HepG2 (cell line): ENCODE data around the gene EPHA4. TPM values are rescaled to one million over a fixed set of nuclear protein-coding genes. Genes with fewer than 3 reads are reported as not detected.

Source experiments
- ATAC-seq: fragments of 200-7000 bp; cut with Tn5 transposase; 3 replicates; pipeline ENCODE4 v1.9.1; 2020; ENCODE audit warnings: mild to moderate bottlenecking, moderate library complexity
- Bru-seq: library from RNA; stranded (reverse); fragments of 400-500 nt; gene quantifications from one replicate; lab custom pipeline; 2021; lab: Mats Ljungman, UMichigan
- BruChase-seq, 2 experiments: library from RNA; stranded (reverse); fragments of 400-500 nt; gene quantifications; one replicate each; lab custom pipeline; 2021; lab: Mats Ljungman, UMichigan
- BruUV-seq: library from RNA; stranded (reverse); fragments of 400-500 nt; replicated peaks from 2 replicates; lab custom pipeline; 2021; lab: Mats Ljungman, UMichigan
- CTCF ChIA-PET: fragments of 300-600 bp; formaldehyde crosslinking; extraction: SDS; loops from one replicate; lab custom pipeline; 2021; ENCODE audit warnings: low total read pairs, inconsistent platforms, low intra/inter-chr PET ratio; lab: Yijun Ruan, JAX
- POLR2A ChIA-PET: fragments of 350-600 bp; sonication (Branson Sonifier 250); formaldehyde crosslinking; loops from one replicate; lab custom pipeline; 2020; ENCODE audit warnings: antibody characterized with exemption, inconsistent platforms; lab: Yijun Ruan, JAX
- DNase-seq: peaks from one replicate; pipeline ENCODE4 v3.0.0-alpha.2; 2015; ENCODE audit warnings: low spot score
- FAIRE-seq: peaks from 3 replicates; lab custom pipeline; 2011; peaks lifted over from hg19 to GRCh38; lab: Jason Lieb, UNC
- H2AFZ ChIP-seq: one replicate; pipeline ENCODE4 v1.6.1; 2011; ENCODE audit warnings: low read length, inconsistent platforms
- H3K27ac ChIP-seq: fragments of 300-600 bp; 3 replicates; pipeline ENCODE4 v1.8.0; 2011; ENCODE audit warnings: mixed run types, mild to moderate bottlenecking, mixed read lengths, low read length, inconsistent platforms; ENCODE audit not compliant: insufficient read depth; ENCODE audit errors: extremely low read length
- H3K27me3 ChIP-seq, 2 experiments: fragments of 200-600 bp in 1 of 2; 2 replicates in 1 of 2; 3 replicates in 1 of 2; pipeline versions ENCODE4 v1.6.0 to v1.8.0; 2011; ENCODE audit warnings: low read length in 2 of 2, mild to moderate bottlenecking in 2 of 2, moderate library complexity in 2 of 2, inconsistent platforms in 1 of 2; ENCODE audit not compliant: insufficient read depth in 2 of 2, control insufficient read depth in 1 of 2
- H3K36me3 ChIP-seq, 2 experiments: fragments of 200-600 bp in 1 of 2; replicated peaks in 1 of 2; 2 replicates in 1 of 2; 3 replicates in 1 of 2; pipeline versions ENCODE4 v1.5.1 to v1.8.0; 2011; ENCODE audit warnings: low read length in 2 of 2, inconsistent platforms in 1 of 2; ENCODE audit not compliant: insufficient read depth in 2 of 2, control insufficient read depth in 1 of 2
- H3K4me1 ChIP-seq: 2 replicates; pipeline ENCODE4 v1.5.1; 2012; ENCODE audit warnings: low read length, inconsistent platforms; ENCODE audit not compliant: insufficient read depth
- H3K4me2 ChIP-seq: 2 replicates; pipeline ENCODE4 v1.6.0; 2011; ENCODE audit warnings: low read depth, low read length, inconsistent platforms
- H3K4me3 ChIP-seq, 3 experiments: fragments of 200-600 bp in 1 of 3; sonication (generic), shearing (Covaris generic) in 1 of 3; replicated peaks in 1 of 3; 2 replicates each; pipeline ENCODE4 v1.5.1; 2011 to 2016; ENCODE audit warnings: low read length in 3 of 3, inconsistent platforms in 2 of 3, low read depth in 2 of 3, mild to moderate bottlenecking in 2 of 3, control low read depth in 1 of 3, mixed read lengths in 1 of 3; ENCODE audit not compliant: insufficient read depth in 1 of 3
- H3K79me2 ChIP-seq: one replicate; pipeline ENCODE4 v1.6.1; 2011; ENCODE audit warnings: low read length, inconsistent platforms; ENCODE audit not compliant: insufficient read depth
- H3K9ac ChIP-seq: 2 replicates; pipeline ENCODE4 v1.6.0; 2011; ENCODE audit warnings: mild to moderate bottlenecking, low read depth, low read length, inconsistent platforms; ENCODE audit not compliant: insufficient read depth
- H3K9me3 ChIP-seq: 2 replicates; pipeline ENCODE4 v1.5.1; 2012; ENCODE audit warnings: mild to moderate bottlenecking, low read length
- H4K20me1 ChIP-seq: 2 replicates; pipeline ENCODE4 v1.6.0; 2011; ENCODE audit warnings: inconsistent platforms, mild to moderate bottlenecking, low read length, moderate library complexity; ENCODE audit not compliant: insufficient read depth
- HNF1B ChIP-seq: sonication (generic); formaldehyde crosslinking; IDR thresholded peaks from 2 replicates; pipeline ENCODE4 v1.5.1; 2020; ENCODE audit warnings: mild to moderate bottlenecking, moderate library complexity, missing genetic modification reagents
- ZNF660 ChIP-seq: sonication (generic); formaldehyde crosslinking; IDR thresholded peaks from 2 replicates; pipeline ENCODE4 v1.5.1; 2020; ENCODE audit warnings: mild to moderate bottlenecking, low read depth, missing genetic modification reagents, borderline replicate concordance
- WGBS: methylation state at CpG from one replicate; pipeline ENCODE4 v1.1.6; 2017; ENCODE audit warnings: low lambda C conversion rate; 5-methylcytosine and 5-hydroxymethylcytosine counted together
- in situ Hi-C: cut with HindIII; loops from 2 replicates; pipeline ENCODE4 v1.10.0; 2017; ENCODE audit warnings: low pct_unique_long_range_greater_than_20kb; ENCODE audit not compliant: extremely low pct_ligation_motif_present
- intact Hi-C: fragments of 100-400 bp; cut with micrococcal nuclease; formaldehyde crosslinking; loops from one replicate; pipeline ENCODE4 v1.10.0; 2022; ENCODE audit not compliant: unreplicated experiment
- long read RNA-seq, 2 experiments: library from RNA in 1 of 2; library from polyadenylated mRNA in 1 of 2; stranded (forward) in 1 of 2; unstranded in 1 of 2; transcript quantifications; one replicate each; pipeline ENCODE4 v2.0.0, GENCODE V29; 2019 to 2022
- polyA minus RNA-seq, 3 experiments: library from RNA; depleted of rRNA, polyadenylated mRNA; stranded (reverse); fragments of >200 nt; gene quantifications; 2 replicates each; pipeline ENCODE4 v1.2.3, GENCODE V29; 2011; ENCODE audit warnings: low replicate concordance in 1 of 3
- polyA plus RNA-seq, 8 experiments: library from polyadenylated mRNA; depleted of rRNA in 3 of 8; stranded (reverse) in 7 of 8; unstranded in 1 of 8; fragments of >200 nt; fragmentation: Illumina TruSeq in 4 of 8; extraction: Trizol in 4 of 8; gene quantifications; 2 replicates each; pipeline versions ENCODE4 v1.2.1 to v1.2.3, GENCODE V29; 2011 to 2016; ENCODE audit warnings: low read depth in 4 of 8, missing spikeins in 1 of 8, mixed read lengths in 1 of 8; ENCODE audit not compliant: insufficient read depth in 1 of 8
- total RNA-seq, 5 experiments: library from RNA; depleted of rRNA; stranded (reverse); fragments of >200 nt; fragmentation: Illumina TruSeq; extraction: Trizol; gene quantifications; 2 replicates each; pipeline ENCODE4 v1.2.3, GENCODE V29; 2016; ENCODE audit warnings: low read depth in 1 of 5

Gene EPHA4
- total RNA-seq (2016; rRNA removed; fragmentation: Illumina TruSeq; extraction: Trizol): not detected in 2 replicates
- total RNA-seq (2016; cell fraction: cytosol; rRNA removed; fragmentation: Illumina TruSeq; extraction: Trizol; ENCODE audit: low read depth): not detected in 2 replicates
- not detected in 2 replicates for total RNA-seq (2016; cell fraction: insoluble cytoplasmic fraction; rRNA removed; fragmentation: Illumina TruSeq; extraction: Trizol)
- not detected in 2 replicates for total RNA-seq (2016; cell fraction: membrane; rRNA removed; fragmentation: Illumina TruSeq; extraction: Trizol)
- not detected in 2 replicates for total RNA-seq (2016; cell fraction: nucleus; rRNA removed; fragmentation: Illumina TruSeq; extraction: Trizol)
- polyA plus RNA-seq (2011; rRNA removed): not detected in 2 replicates
- polyA plus RNA-seq (2011; cell fraction: cytosol; rRNA removed): not detected in 2 replicates
- polyA plus RNA-seq (2011; cell fraction: nucleus; rRNA removed): not detected in 2 replicates
- polyA plus RNA-seq (2012): not detected in 2 replicates
- not detected in 2 replicates for polyA plus RNA-seq (2016; cell fraction: cytosol; fragmentation: Illumina TruSeq; extraction: Trizol; ENCODE audit: low read depth)
- polyA plus RNA-seq (2016; cell fraction: insoluble cytoplasmic fraction; fragmentation: Illumina TruSeq; extraction: Trizol; ENCODE audit: low read depth): not detected in 2 replicates
- not detected in 2 replicates for polyA plus RNA-seq (2016; cell fraction: membrane; fragmentation: Illumina TruSeq; extraction: Trizol; ENCODE audit: low read depth)
- not detected in 2 replicates for polyA plus RNA-seq (2016; cell fraction: nucleus; fragmentation: Illumina TruSeq; extraction: Trizol; ENCODE audit: insufficient read depth, low read depth)
- polyA minus RNA-seq (2011; rRNA and poly(A)+ RNA removed; ENCODE audit: low replicate concordance): not detected in 2 replicates
- polyA minus RNA-seq (2011; cell fraction: cytosol; rRNA and poly(A)+ RNA removed): not detected in 2 replicates
- not detected in 2 replicates for polyA minus RNA-seq (2011; cell fraction: nucleus; rRNA and poly(A)+ RNA removed)
- percentile 2 among the genes with signal in this experiment for Bru-seq, nascent RNA
- percentile 2 among the genes with signal in this experiment for BruChase-seq, experiment 1, labeled RNA remaining after a 6-hour chase
- BruChase-seq, experiment 2, labeled RNA remaining after a 2-hour chase: percentile 5 among the genes with signal in this experiment
- long read RNA-seq, experiment 1: 0 reads
- long read RNA-seq, experiment 2: 0 reads

GRCh38 chr2:221572219-221572820 lies at the start of gene EPHA4:
Gene EPHA4 (minus strand): TSS chr2:221572304. CDS start chr2:221572248, 56 bp downstream.
- Histone ChIP-seq H3K9me3 (no peaks in the 10 kb centered on the region), H3K27me3 (peaks cover 4 to 45% of the 10 kb centered on the region in 2 experiments; a peak in 4 of 5 replicates), H3K36me3 (no peaks in the 10 kb centered on the region), H3K9ac (no peak within 1 kb of the TSS), H3K79me2 (no peaks in the 10 kb centered on the region), H4K20me1 (no peaks in the 10 kb centered on the region), H3K27ac (no peak within 1 kb of the TSS), H3K4me2 (no peak within 1 kb of the TSS), H3K4me3 (no peak within 1 kb of the TSS), H2AFZ (no peak within 1 kb of the TSS), H3K4me1 (peaks cover 7% of the 10 kb centered on the region)
- no peak for TF ChIP-seq ZNF660 (CRISPR knock-in tag)
- TF ChIP-seq HNF1B (CRISPR knock-in tag): no peak
- DNase-seq: no peak
- intact Hi-C loops (no loop called here), in situ Hi-C loops (loop anchor here (5.0 to 25.0 kb wide), 3 partner anchors 885 to 1835 kb away; no protein-coding TSS in a partner anchor)
- no TSS peak for BruUV-seq
- 61% methylated on average over 50 of the region's 55 CpGs for WGBS
- peak; percentile 9; the same call in 1 of the 3 replicates for ATAC-seq
- POLR2A ChIA-PET: no interaction called here
- CTCF ChIA-PET: interaction anchor here (2.5 kb wide), 1 partner anchor 885 kb away, joined by 33 read pairs; no protein-coding TSS in a partner anchor
- FAIRE-seq: no peak
